Neural cell (in vitro differentiated cells): Measurements from ENCODE around the gene PSMC6.

ENCODE experiments used
- CTCF ChIP-seq: fragments of 450-650 bp; IDR thresholded peaks from 2 replicates; pipeline ENCODE4 v1.5.1; 2014; ENCODE audit warnings: antibody characterized with exemption, mild to moderate bottlenecking, moderate library complexity; ENCODE audit not compliant: poor library complexity, severe bottlenecking
- RAD21 ChIP-seq: fragments of 450-650 bp; conservative IDR thresholded peaks from 2 replicates; pipeline ENCODE4 v1.6.1; 2014; ENCODE audit warnings: antibody characterized with exemption, mild to moderate bottlenecking, moderate library complexity

GRCh38 chr14:52660832-52661231, 46.2 kb upstream of the PSMC6 start:
- no peak for TF ChIP-seq RAD21
- TF ChIP-seq CTCF, result no peak
